Stimulated activated CD4-positive, alpha-beta T cell treated with anti-CD3 and anti-CD28 coated beads, Interleukin-15, amount 100 ng/mL, for 1 hour (primary cell): ENCODE results near the gene MESP2.

Experiments
- DNase-seq, 2 donors: peaks; one replicate each; pipeline ENCODE4 v3.0.0-alpha.2; 2020; ENCODE audit warnings: low read depth in 1 of 2, low spot score in 1 of 2

MESP2 gene

DNA sequence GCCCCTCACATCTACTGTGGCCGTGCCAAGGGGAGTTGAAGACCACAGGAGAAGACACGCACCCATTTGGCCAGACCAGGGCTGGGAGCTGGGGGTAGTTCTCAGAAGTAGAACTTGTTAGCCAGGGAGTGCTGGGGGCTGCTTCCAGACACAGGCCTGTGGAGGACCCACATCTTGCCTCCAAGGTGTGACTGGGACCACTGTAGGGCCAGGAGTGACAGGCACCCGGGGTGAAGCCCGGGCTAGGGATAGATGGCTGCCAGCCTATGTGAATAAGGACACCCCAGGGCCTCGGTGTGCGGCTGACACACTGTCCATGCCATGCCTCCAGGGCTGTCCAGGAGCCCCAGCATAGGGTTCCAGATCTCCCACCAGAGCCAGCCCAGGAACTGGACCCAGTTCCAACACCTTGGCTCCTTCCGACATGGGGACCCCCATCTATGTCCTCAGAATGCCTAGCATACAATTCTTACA is 36.8 kb downstream of the MESP2 start:
- DNase-seq: no peak

DNA sequence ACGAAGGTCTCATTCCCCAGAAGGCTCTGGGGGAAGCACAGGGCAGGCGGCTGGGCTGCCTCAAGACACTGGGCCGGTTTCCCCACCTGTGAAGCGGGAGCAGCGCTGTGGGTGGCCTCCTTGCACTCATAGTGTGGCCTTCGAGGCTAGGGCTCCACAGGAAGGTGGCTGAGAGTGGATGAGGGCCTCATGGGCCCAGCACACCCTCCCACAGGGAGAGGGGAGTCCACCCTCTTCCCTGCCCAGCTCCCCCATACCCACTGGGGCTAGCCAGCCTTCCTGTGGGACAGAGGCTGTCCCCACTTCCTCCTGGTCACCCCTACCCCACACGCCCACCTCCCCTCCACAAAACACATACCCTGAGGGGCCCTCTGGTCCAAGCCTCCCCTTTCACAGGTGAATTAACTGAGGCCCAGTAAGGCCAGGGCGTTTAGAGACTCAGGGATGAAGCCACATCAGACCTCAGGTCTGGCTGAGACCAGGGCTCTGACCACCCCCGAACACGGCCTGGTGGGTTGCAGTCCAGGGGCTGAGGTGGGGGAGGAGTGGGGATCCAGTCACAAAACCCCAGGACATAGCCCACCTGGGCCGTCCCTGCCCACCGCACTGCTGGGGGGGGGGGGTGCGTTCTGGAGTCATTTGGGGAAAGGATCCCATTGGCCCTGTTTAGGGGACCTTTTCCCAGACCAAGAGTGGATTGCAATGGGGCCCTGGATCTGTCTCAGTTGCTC is 37.4 kb downstream of the MESP2 start:
- DNase-seq: no peak

DNA sequence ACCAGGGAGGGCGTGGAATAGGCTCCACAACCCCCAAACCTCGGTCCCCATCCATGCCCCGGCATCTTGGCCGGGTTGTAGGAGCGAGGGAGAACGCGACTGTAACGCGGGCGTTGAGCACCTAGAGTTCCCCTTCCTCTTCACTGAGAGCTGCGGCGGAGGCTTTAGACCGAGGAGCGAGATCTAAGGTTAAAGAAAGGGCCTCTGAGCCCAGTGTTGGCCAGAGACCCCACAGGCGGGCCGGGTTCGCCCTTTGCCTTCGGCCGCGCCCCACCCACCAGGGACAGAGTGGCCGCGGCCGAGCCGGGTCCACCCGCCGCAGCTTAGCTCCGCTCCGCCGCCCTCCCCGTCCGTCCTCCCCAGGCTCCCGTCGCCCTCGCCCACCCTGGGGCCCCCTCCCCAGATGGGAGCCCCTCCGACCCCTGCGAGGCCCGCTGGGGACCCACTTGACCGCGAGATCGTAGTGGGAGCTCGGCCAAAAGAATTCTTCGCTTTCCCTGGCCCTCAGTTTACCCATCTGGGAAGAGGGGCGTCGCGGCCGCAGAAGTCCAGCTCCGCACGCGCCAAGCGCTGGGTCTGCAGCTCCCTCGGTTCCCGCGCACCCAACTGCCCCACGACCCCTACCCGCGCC is 38.1 kb downstream of the MESP2 start:
- DNase-seq: no peak

DNA sequence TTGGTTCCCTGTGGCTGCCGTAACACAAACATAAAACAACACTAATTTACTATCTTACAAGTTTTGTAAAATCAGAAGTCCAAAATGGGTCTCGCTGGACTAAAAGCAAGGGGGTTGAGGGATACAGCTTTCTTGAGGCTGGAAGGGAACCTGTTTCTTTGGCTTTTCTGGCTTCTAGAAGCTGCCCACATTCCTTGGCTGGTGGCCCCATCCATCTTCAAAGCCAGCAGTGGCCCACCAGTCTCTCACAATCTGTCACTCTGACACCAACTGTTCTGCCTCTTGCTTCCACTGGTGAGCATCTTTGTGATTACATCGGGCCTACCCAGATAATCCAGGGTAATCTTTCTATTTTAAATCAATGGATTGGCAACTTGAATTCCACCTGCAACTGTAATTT is 39.6 kb downstream of the MESP2 start:
- no peak for DNase-seq

DNA sequence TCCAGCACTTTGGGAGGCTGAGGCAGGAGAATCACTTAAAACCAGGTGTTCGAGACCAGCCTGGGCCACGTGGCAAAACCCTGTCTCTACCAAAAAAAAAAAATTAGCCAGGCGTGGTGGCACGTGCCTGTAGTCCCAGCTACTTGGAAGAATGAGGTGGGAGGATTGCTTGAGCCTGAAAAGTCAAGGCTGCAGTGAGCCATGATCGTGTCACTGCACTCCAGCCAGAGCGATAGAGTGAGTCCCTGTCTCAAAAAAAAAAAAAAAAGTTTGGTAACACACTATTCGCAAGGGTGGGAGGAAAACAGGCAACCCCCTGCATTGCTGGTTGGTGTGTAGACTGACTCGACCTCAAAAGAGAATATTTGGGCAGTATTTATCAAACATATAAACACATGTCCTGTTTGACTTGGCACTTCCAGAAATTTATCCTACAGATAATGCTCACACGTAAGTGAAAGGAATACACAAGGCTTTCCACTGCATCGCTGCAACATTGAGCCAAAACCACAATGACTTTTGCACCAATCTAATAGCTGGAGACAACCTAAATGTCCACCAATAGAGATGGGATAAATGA is 41.7 kb downstream of the MESP2 start:
- no peak for DNase-seq

DNA sequence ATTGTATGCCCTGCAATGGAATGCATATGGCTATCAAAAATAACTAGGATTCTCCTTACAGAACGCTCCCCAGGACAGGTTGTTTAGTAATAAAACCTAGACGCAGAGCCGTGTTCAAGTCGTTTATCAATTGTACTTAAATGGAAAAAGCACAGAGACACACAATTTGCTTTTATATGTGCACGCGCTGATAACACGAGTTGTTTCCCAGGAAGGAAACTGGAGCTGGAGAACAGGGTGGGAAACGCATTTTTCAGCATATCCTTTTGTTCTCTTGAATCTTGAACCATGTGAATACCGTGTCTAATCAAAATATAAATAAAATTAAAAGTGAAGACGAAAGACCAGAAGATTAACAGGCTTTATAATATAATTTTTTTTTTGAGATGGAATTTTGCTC is 42.2 kb downstream of the MESP2 start:
- no peak for DNase-seq

DNA sequence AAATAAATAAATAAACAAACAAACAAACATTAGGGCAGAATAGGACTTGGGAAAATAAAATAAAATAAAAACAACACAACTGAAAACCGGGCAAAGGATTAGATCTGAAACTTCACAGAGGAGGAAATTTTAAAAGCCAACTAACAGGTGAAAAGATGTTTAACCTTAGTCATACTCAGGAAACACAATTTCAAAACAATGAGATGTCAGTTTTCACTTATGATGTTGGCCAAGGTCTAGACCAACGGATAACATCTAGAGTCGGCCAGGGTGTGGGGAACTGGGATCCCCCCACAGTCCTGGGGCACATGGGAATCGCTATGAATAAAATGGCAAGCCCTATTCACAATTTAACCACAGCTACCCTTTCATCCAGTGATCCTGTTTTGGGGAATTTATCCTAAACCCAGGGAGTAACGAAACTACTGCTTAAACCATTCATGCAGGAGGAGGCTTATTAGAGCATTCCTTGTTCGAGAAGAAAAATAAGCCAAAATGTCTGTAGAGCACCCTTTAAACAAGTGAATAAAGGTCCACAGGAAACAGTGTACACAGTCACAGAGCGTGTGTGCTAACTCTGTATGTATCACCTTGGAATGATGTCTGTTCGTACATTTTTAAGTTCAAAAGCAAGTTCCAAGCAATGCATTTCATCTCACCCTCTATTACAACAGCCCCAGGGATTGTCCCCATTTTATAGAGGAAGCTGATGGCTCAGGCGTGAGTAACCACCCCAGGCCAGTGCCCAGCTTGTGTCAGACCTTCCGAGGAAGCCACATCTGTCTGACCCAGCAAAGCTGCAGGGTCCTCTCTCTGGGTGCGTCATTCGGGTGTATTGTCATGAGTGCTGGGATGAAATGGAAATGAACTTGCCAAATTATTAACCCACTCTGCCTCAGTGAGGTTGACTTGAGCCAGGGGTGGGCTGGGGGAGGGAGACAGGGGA is 44.8 kb downstream of the MESP2 start:
- no peak for DNase-seq

DNA sequence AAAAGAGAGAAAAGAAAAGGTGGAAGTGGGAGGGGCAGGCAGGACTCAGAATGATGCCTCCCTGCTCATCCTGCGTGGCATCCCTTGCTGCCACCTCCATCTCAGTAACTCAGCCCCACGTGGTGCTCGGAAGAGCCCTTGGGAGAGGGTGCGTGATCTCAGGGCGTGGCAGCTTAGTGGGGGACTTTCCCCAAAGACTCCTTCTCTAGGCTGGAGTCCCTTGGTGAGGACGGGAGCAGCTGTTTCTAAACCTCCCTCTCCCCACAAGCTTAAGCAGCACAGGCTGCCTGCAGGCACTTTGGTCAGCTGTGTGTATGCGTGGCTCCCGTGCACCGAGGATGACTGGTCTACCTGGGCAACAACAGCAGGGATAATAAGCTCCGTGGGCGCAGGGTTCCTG is 45.9 kb downstream of the MESP2 start:
- no peak for DNase-seq

DNA sequence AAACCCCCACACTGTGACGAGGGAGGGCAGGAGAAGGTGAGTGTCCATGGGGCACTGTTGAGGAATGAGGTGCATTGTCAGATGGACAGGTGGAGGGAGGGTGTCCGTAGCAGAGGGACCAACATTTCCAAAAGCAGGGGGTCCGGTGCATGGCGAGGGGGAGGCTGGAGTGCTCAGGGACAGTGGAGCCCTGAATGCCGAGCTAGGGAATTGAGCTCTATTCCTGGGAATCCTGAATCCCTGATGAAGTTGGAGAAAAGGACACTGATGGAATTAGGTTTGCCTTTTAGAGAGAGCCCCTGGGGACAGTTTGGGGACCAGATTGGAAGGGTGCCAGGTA is 46.4 kb downstream of the MESP2 start:
- DNase-seq: no peak

DNA sequence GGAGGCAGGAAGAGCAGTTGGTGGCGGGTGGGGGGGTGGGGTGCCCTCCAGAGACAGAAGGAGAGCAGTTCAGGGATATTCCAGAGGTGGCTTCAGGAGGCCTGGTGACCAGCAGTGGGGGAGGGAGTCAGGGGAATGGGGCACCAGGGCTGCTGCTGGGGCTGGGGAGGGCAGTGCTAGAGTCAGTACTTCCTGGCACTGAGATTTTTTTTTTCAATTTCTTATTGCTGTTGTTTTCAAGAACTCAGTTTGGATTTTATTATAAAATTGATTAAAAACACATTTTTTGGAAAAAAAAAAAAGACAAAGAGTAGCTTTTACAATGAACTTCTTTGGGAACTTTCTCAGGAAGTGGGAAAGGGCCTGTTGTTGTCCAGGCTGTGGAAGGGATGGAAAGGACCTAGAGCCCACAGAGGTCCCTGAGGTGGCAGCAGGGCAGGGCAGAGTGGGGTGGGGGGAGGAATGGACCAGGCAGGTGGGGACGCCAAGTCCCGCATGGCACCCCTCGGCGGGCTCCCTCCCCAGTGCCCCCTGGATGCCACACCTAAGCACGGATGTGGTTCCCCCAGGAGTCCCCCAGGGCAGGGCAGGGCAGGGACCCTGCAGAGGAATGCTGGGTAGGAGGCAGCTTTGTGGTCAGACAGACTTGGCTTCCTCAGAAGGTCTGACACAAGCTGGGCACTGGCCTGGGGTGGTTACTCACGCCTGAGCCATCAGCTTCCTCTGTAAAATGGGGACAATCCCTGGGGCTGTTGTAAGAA is 47.0 kb downstream of the MESP2 start:
- no peak for DNase-seq

DNA sequence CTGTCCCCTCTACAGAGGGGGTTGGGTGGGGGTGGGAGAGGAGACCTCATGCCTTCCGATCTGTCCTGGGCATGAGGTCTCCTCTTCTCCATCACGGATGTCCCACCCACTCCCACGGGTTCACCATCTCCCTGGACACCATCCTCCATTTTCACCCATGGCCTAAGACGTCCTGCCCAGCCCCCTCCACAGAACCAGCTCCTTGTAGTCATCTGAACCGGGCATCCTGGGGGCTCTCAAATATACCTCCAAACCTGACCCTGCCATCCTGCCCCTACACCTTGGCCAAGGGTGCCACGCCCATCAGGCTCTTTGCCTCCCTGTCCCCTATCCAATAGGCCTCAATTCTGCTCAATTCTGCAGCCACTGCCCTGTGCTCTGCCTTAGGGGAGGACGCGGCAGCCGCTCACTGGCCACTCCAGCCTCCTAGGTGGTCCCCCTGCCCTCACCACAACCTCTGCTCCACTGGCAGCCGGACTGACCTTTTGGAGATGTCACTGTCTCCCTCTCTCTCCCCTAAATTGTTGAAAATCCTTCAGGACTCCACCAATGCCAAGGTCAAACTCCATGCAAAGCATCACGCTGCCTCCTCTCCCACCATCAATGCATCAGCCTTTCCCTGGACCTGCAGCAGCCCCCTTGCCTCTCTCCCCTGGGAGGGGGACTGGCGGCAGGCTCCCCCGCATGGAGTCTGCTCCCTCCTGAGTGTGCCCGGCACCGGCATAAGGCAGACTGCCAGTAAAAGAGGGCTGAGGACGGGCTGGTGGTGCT is 47.9 kb downstream of the MESP2 start:
- no peak for DNase-seq

DNA sequence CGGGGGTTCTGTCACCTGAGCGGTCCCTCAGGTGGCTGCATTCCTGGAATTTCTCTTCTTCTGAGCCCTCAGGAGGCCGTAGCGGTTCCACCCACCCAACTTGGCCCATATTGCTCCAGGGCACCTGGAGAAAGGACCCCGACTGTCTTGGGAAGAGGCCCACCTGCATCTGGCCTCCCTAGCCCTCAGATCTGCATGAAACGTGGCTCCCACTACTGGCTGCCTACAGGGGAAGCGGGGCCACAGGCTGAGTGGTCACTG is 48.4 kb downstream of the MESP2 start:
- DNase-seq: no peak

DNA sequence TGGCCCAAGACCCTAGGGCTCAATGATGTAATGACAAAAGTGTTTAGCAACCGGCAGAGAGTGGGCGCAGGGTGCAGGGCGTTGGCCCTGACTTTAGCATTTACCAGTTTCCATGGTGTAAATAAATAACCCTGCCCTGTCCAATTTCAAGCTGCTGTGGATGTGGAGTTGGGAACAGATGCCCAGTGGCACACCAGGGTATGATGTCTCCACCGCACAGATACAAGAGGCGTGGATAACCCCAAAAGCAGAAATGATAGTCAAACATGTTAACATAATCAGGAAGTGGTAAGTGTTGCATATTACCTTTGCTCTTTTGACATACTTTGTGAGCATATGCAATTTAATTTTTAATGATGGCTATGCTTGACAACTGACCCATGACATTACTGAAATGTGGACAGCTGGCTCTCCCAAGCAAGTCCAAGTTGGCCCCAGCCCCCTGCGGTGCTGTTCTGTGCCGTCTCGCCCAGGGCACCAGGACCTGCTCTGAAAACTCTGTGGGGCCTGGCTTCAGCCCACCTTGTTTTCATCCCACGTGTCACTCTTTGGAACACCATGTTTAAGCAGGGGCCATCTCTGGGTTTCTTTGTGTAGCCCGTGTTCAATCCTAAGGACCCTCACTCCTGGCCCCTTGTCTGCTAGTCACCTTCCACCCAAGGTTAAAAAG is 49.3 kb downstream of the MESP2 start:
- no peak for DNase-seq

DNA sequence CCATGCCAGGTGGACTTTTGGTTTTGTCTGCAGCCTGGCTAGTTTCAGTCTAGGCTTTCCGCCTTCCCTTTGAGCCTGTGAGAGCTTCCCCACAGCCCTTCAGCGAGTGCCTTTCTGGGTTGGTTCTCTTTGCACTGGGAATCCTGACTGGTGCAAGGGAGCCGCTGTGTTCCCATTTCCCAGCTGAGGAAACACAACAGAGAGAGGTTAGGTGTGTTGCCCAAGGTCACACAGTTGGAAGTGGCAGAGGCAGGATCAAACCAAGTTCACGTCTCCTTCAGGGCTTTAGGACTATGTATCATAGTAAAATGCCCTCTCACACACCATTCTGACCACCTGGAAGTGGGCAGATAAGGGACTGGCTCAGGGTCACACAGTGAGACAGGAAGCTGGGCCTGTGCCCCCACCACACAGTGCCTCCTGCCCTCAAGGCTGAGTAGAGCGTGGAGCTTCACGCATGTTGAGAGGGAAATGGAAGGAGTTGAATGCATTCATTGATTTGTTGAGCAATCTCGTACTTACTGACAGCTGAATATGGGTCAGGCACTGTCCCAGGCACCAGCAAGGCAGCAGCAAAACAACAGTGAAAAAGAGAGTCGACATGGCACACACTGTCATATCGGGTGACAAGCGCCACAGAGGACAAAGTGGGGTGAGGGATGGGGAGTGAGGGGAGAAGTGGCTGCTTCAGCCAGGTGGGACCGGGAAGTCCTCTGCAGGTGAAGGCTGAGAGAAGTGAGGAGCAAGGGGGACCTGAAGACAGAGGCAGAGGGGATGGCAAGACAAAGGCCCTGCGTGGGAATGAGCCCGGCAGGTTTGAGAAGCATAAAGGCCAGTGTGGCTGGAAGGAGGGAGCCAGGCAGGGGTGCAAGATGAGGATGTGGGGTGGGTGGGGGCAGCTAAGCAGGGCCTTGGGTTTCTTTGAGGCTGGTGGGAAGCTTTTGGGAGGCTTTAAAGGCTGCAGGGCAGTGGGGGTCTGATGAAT is 50.8 kb downstream of the MESP2 start:
- no peak for DNase-seq

DNA sequence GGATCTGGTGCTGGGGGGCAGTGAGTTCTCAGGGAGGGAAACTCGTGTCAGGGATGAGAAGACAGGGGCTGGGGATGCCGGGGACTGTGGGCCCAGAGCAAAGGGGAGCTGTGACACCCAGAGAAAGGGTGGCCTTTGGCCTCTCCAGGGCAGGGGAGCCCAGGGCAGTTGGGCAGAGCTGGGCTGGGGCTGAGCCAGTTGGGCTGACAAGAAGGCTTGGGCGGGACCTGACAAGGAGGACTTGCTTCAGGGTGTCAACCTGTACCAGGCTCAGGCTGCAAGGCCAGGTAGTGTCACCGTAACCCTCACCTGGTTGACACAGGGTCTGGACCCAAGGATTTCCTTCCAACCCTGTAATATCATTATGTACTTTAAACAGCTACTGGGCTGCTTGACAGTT is 51.7 kb downstream of the MESP2 start:
- no peak for DNase-seq
